OCI-LY1 (cell line): ENCODE results near the gene LIMD2.
"Not testable (repeated sequence)": the region's sequence is repeated elsewhere in the genome, so short reads cannot be mapped to it uniquely, and the experiment has no call there.

ENCODE experiments used
- H2AFZ ChIP-seq: fragments of 200-600 bp; sonication (generic), shearing (Covaris generic); 2 replicates; pipeline ENCODE4 v1.6.0; 2014; ENCODE audit warnings: antibody characterized with exemption, mild to moderate bottlenecking, low read length
- H3F3A ChIP-seq: fragments of 200-600 bp; sonication (generic), shearing (Covaris generic); 2 replicates; pipeline ENCODE4 v1.6.0; 2014; ENCODE audit warnings: mild to moderate bottlenecking, antibody characterized with exemption, low read length, moderate library complexity; ENCODE audit not compliant: insufficient read depth
- H3K27ac ChIP-seq: fragments of 200-600 bp; sonication (generic); 2 replicates; pipeline ENCODE4 v1.5.1; 2014; ENCODE audit warnings: low read length, mixed run types, mild to moderate bottlenecking, low read depth; ENCODE audit not compliant: poor library complexity, severe bottlenecking
- H3K27me3 ChIP-seq: fragments of 200-600 bp; sonication (generic); 2 replicates; pipeline ENCODE4 v1.6.0; 2014; ENCODE audit warnings: antibody characterized with exemption, mild to moderate bottlenecking, low read length, moderate library complexity; ENCODE audit not compliant: insufficient read depth
- H3K36me3 ChIP-seq: fragments of 200-600 bp; sonication (generic); 2 replicates; pipeline ENCODE4 v1.6.1; 2014; ENCODE audit warnings: mild to moderate bottlenecking, antibody characterized with exemption, low read length, moderate library complexity, mixed read lengths; ENCODE audit not compliant: insufficient read depth
- H3K4me1 ChIP-seq: fragments of 200-600 bp; sonication (generic); 2 replicates; pipeline ENCODE4 v1.5.1; 2014; ENCODE audit warnings: mild to moderate bottlenecking, low read length, moderate library complexity; ENCODE audit not compliant: insufficient read depth, severe bottlenecking
- H3K4me2 ChIP-seq: fragments of 200-600 bp; sonication (generic), shearing (Covaris generic); 2 replicates; pipeline ENCODE4 v1.6.1; 2014; ENCODE audit warnings: low read length
- H3K4me3 ChIP-seq: fragments of 200-600 bp; sonication (generic); 2 replicates; pipeline ENCODE4 v1.5.1; 2014; ENCODE audit warnings: low read length, low read depth, mild to moderate bottlenecking, mixed read lengths; ENCODE audit not compliant: poor library complexity, severe bottlenecking
- H3K79me2 ChIP-seq: fragments of 200-600 bp; shearing (Covaris generic); 2 replicates; pipeline ENCODE4 v1.6.1; 2016; ENCODE audit warnings: mixed run types, low read length, mixed read lengths; ENCODE audit not compliant: insufficient read depth
- H3K9ac ChIP-seq: fragments of 200-600 bp; sonication (generic), shearing (Covaris generic); 2 replicates; pipeline ENCODE4 v1.6.1; 2014; ENCODE audit warnings: mild to moderate bottlenecking, low read length, mixed read lengths
- H3K9me2 ChIP-seq: fragments of 200-600 bp; sonication (generic), shearing (Covaris generic); 2 replicates; pipeline ENCODE4 v1.6.1; 2014; ENCODE audit warnings: low read depth, mild to moderate bottlenecking, low read length, mixed read lengths
- H3K9me3 ChIP-seq: fragments of 200-600 bp; shearing (Covaris generic); 2 replicates; pipeline ENCODE4 v1.6.1; 2014; ENCODE audit warnings: low read length, mixed read lengths
- H4K20me1 ChIP-seq: fragments of 200-600 bp; sonication (generic), shearing (Covaris generic); 2 replicates; pipeline ENCODE4 v1.6.0; 2016; ENCODE audit warnings: mild to moderate bottlenecking, low read length; ENCODE audit not compliant: insufficient read depth
- CTCF ChIP-seq: fragments of 200-600 bp; sonication (generic), shearing (Covaris generic); IDR thresholded peaks from 2 replicates; pipeline ENCODE4 v1.5.1; 2017; ENCODE audit warnings: mild to moderate bottlenecking, antibody characterized with exemption, low read length, moderate library complexity, mixed read lengths
- EZH2 ChIP-seq: fragments of 200-600 bp; sonication (generic), shearing (Covaris generic); IDR thresholded peaks from 2 replicates; pipeline ENCODE4 v1.8.0; 2017; ENCODE audit warnings: borderline replicate concordance, mixed run types, mild to moderate bottlenecking, antibody characterized with exemption, low read length, moderate library complexity, mixed read lengths

LIMD2 gene

GRCh38 chr17:63740464-63741142, 40.7 kb upstream of the LIMD2 start:
- peak overlapping the region; percentile 79 for H3K4me2 ChIP-seq
- peaks cover 3% of the 10 kb centered on the region; the same call in 1 of the 2 replicates for H3K36me3 ChIP-seq
- no peaks in the 10 kb centered on the region for H3K27me3 ChIP-seq
- H3K27ac ChIP-seq = peak overlapping the region; percentile 71
- H4K20me1 ChIP-seq = no peaks in the 10 kb centered on the region
- peak overlapping the region; percentile 91 for H3K9ac ChIP-seq
- H3K79me2 ChIP-seq = peaks cover 11% of the 10 kb centered on the region; the same call in 1 of the 2 replicates
- peaks cover 2% of the 10 kb centered on the region; the same call in 1 of the 2 replicates for H3F3A ChIP-seq
- no peaks in the 10 kb centered on the region for H3K9me2 ChIP-seq
- TF ChIP-seq EZH2 (no peak), CTCF (no peak)
- H3K4me1 ChIP-seq = peaks cover 36% of the 10 kb centered on the region
- no peak overlapping the region for H2AFZ ChIP-seq
- H3K9me3 ChIP-seq = no peaks in the 10 kb centered on the region
- H3K4me3 ChIP-seq = peak overlapping the region; percentile 81

- TF ChIP-seq CTCF = no peak
- TF ChIP-seq EZH2 = no peak
- H3K79me2 ChIP-seq = peaks cover 7% of the 10 kb centered on the region; the same call in 1 of the 2 replicates
- no peaks in the 10 kb centered on the region for H3K9me3 ChIP-seq
- no peaks in the 10 kb centered on the region for H3K27me3 ChIP-seq
- H3K36me3 ChIP-seq = no peaks in the 10 kb centered on the region
- H4K20me1 ChIP-seq = no peaks in the 10 kb centered on the region
- no peak overlapping the region for H2AFZ ChIP-seq
- no peaks in the 10 kb centered on the region for H3F3A ChIP-seq
- no peak overlapping the region for H3K4me2 ChIP-seq
- no peak overlapping the region for H3K9ac ChIP-seq
- H3K4me1 ChIP-seq = peaks cover 7% of the 10 kb centered on the region
- no peaks in the 10 kb centered on the region for H3K9me2 ChIP-seq
- H3K27ac ChIP-seq = no peak overlapping the region
- no peak overlapping the region for H3K4me3 ChIP-seq
Measured at GRCh38 chr17:63735691-63736090, 35.8 kb upstream of the LIMD2 start.

- H3K9me2 ChIP-seq = no peaks in the 10 kb centered on the region
- H3F3A ChIP-seq = no peaks in the 10 kb centered on the region
- no peak overlapping the region for H3K4me2 ChIP-seq
- H3K27me3 ChIP-seq = no peaks in the 10 kb centered on the region
- no peaks in the 10 kb centered on the region for H4K20me1 ChIP-seq
- no peak overlapping the region for H2AFZ ChIP-seq
- TF ChIP-seq CTCF (no peak), EZH2 (no peak)
- no peaks in the 10 kb centered on the region for H3K4me1 ChIP-seq
- no peak overlapping the region for H3K27ac ChIP-seq
- no peaks in the 10 kb centered on the region for H3K9me3 ChIP-seq
- H3K9ac ChIP-seq = no peak overlapping the region
- H3K4me3 ChIP-seq = no peak overlapping the region
- no peaks in the 10 kb centered on the region for H3K79me2 ChIP-seq
- H3K36me3 ChIP-seq = peaks cover 33% of the 10 kb centered on the region
Measured at GRCh38 chr17:63722403-63722802, 22.5 kb upstream of the LIMD2 start.

- not testable (repeated sequence) for H3K27me3 ChIP-seq, H3K9me3 ChIP-seq, H3K4me2 ChIP-seq, H3K9ac ChIP-seq, H3K79me2 ChIP-seq, H3K9me2 ChIP-seq, H3K4me3 ChIP-seq, H3F3A ChIP-seq, H2AFZ ChIP-seq, H3K27ac ChIP-seq, H3K4me1 ChIP-seq, H4K20me1 ChIP-seq
- peaks cover 24% of the 10 kb centered on the region for H3K36me3 ChIP-seq
Measured at GRCh38 chr17:63720194-63720593, 20.3 kb upstream of the LIMD2 start.
